HepG2 (cell line): ENCODE data around the gene EIF1. TPM values are rescaled to one million over a fixed set of nuclear protein-coding genes. Genes with fewer than 3 reads are reported as not detected.

Source experiments
- AFF4 ChIP-seq: sonication (generic); formaldehyde crosslinking; IDR thresholded peaks from 2 replicates; pipeline ENCODE4 v1.4.0; 2020; ENCODE audit warnings: missing genetic modification reagents
- CENPX ChIP-seq: sonication (generic); formaldehyde crosslinking; IDR thresholded peaks from 2 replicates; pipeline ENCODE4 v1.9.0; 2021; ENCODE audit warnings: mild to moderate bottlenecking, missing genetic modification reagents, moderate library complexity
- GFI1 ChIP-seq: sonication (generic); formaldehyde crosslinking; IDR thresholded peaks from 2 replicates; pipeline ENCODE4 v1.5.0; 2020; ENCODE audit warnings: missing genetic modification reagents, mild to moderate bottlenecking, borderline replicate concordance
- HIC2 ChIP-seq: sonication (generic); formaldehyde crosslinking; IDR thresholded peaks from 2 replicates; pipeline ENCODE4 v1.9.0; 2022; ENCODE audit warnings: low read depth, missing genetic modification reagents
- HIVEP1 ChIP-seq: sonication (generic); formaldehyde crosslinking; IDR thresholded peaks from 2 replicates; pipeline ENCODE4 v1.4.0; 2020; ENCODE audit warnings: mild to moderate bottlenecking, missing genetic modification reagents
- HNRNPUL1 ChIP-seq: fragments of 200-400 bp; formaldehyde crosslinking; IDR thresholded peaks from 2 replicates; pipeline ENCODE4 v1.6.1; 2017; ENCODE audit warnings: low read depth, mild to moderate bottlenecking, low read length, moderate library complexity
- NR3C1 ChIP-seq: sonication (generic); formaldehyde crosslinking; IDR thresholded peaks from 2 replicates; pipeline ENCODE4 v1.4.0; 2020; ENCODE audit warnings: missing genetic modification reagents
- ONECUT2 ChIP-seq: sonication (generic); formaldehyde crosslinking; IDR thresholded peaks from 2 replicates; pipeline ENCODE4 v1.4.0; 2020; ENCODE audit warnings: missing genetic modification reagents
- PCBP1 ChIP-seq: fragments of 200-400 bp; formaldehyde crosslinking; IDR thresholded peaks from 2 replicates; pipeline ENCODE4 v1.6.1; 2017; ENCODE audit warnings: mild to moderate bottlenecking, low read depth, low read length, borderline replicate concordance
- RELA ChIP-seq: sonication (generic); formaldehyde crosslinking; IDR thresholded peaks from 2 replicates; pipeline ENCODE4 v1.4.0; 2020; ENCODE audit warnings: missing genetic modification reagents
- SP2 ChIP-seq: sonication (generic); formaldehyde crosslinking; IDR thresholded peaks from 2 replicates; pipeline ENCODE4 v1.5.1; 2020; ENCODE audit warnings: mild to moderate bottlenecking, missing genetic modification reagents
- YY1 ChIP-seq: IDR thresholded peaks from 2 replicates; pipeline ENCODE4 v1.6.1; 2011; ENCODE audit warnings: low read length, low read depth, moderate library complexity, mild to moderate bottlenecking; ENCODE audit not compliant: insufficient read depth, insufficient replicate concordance
- ZC3H13 ChIP-seq: sonication (generic); formaldehyde crosslinking; IDR thresholded peaks from 2 replicates; pipeline ENCODE4 v1.8.1; 2023; ENCODE audit warnings: mild to moderate bottlenecking, missing genetic modification reagents, moderate library complexity
- ZFP37 ChIP-seq: sonication (generic); formaldehyde crosslinking; IDR thresholded peaks from 2 replicates; pipeline ENCODE4 v1.4.0; 2020; ENCODE audit warnings: missing genetic modification reagents, borderline replicate concordance
- ZNF274 ChIP-seq: sonication (generic); formaldehyde crosslinking; IDR thresholded peaks from 2 replicates; pipeline ENCODE4 v1.5.1; 2020; ENCODE audit warnings: mild to moderate bottlenecking, missing genetic modification reagents
- ZNF343 ChIP-seq: sonication (generic); formaldehyde crosslinking; IDR thresholded peaks from 2 replicates; pipeline ENCODE4 v1.4.0; 2020; ENCODE audit warnings: mild to moderate bottlenecking, missing genetic modification reagents
- ZNF44 ChIP-seq: sonication (generic); formaldehyde crosslinking; IDR thresholded peaks from 2 replicates; pipeline ENCODE4 v1.5.1; 2020; ENCODE audit warnings: mild to moderate bottlenecking, missing genetic modification reagents
- ZNF558 ChIP-seq: sonication (generic); formaldehyde crosslinking; IDR thresholded peaks from 2 replicates; pipeline ENCODE4 v1.9.0; 2022; ENCODE audit warnings: mild to moderate bottlenecking, missing genetic modification reagents, borderline replicate concordance
- ZNF576 ChIP-seq: sonication (generic); formaldehyde crosslinking; IDR thresholded peaks from 2 replicates; pipeline ENCODE4 v1.4.0; 2020; ENCODE audit warnings: mild to moderate bottlenecking, missing genetic modification reagents
- ZNF619 ChIP-seq: sonication (generic); formaldehyde crosslinking; IDR thresholded peaks from 2 replicates; pipeline ENCODE4 v1.4.0; 2020; ENCODE audit warnings: mild to moderate bottlenecking, missing genetic modification reagents
- ZSCAN20 ChIP-seq: sonication (generic); formaldehyde crosslinking; IDR thresholded peaks from 2 replicates; pipeline ENCODE4 v1.4.0; 2020; ENCODE audit warnings: missing genetic modification reagents, mild to moderate bottlenecking, borderline replicate concordance
- polyA plus RNA-seq, 8 experiments: library from polyadenylated mRNA; depleted of rRNA in 3 of 8; stranded (reverse) in 7 of 8; unstranded in 1 of 8; fragments of >200 nt; fragmentation: Illumina TruSeq in 4 of 8; extraction: Trizol in 4 of 8; gene quantifications; 2 replicates each; pipeline versions ENCODE4 v1.2.1 to v1.2.3, GENCODE V29; 2011 to 2016; ENCODE audit warnings: low read depth in 4 of 8, missing spikeins in 1 of 8, mixed read lengths in 1 of 8; ENCODE audit not compliant: insufficient read depth in 1 of 8
- total RNA-seq, 5 experiments: library from RNA; depleted of rRNA; stranded (reverse); fragments of >200 nt; fragmentation: Illumina TruSeq; extraction: Trizol; gene quantifications; 2 replicates each; pipeline ENCODE4 v1.2.3, GENCODE V29; 2016; ENCODE audit warnings: low read depth in 1 of 5
- TF ChIP-seq, protein P1 (sequence below): sonication (generic); formaldehyde crosslinking; IDR thresholded peaks from 2 replicates; pipeline ENCODE4 v1.5.0; 2020; ENCODE audit warnings: mild to moderate bottlenecking, missing genetic modification reagents, moderate library complexity

The EIF1 gene
- total and polyA plus RNA-seq, 2 of the 13 experiments (the other 11 are each of a cell fraction or from before 2014, with no cell fraction given) = 147 to 517 TPM

DNA sequence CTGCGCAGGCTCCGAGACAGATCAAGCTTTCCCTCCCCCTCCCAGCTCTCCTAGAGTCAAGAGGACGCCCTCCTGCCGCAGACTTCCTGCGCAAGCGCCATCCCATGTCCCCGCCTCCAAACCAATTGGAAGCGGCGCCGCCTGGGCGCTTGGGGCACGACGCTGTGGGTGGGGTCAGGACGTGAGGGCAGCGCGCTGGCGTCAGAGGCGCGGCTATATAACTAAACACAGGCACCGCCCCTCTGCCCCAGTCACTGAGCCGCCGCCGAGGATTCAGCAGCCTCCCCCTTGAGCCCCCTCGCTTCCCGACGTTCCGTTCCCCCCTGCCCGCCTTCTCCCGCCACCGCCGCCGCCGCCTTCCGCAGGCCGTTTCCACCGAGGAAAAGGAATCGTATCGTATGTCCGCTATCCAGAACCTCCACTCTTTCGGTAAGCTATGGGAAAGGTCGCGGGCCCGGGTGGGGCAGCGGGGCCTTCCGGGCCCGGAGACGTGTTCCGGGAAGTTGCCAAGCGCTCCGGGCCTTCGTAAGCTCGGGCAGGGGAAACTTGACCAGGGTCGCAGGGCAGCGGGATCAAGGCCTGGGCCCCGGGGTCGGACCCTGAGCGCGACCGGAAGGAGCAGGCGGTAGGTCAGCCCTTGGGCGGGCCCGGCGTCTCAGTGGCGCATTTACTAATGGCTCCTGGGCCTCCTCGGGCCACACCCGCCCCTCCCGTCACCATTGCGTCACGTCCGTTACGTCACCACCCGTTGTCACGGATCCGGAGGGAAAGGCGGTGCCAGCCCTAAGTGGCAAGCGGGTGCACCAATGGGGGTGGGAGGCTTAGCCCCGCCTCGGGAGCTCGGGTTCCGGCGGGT, at the start of gene EIF1 (continued):
- TF ChIP-seq HIC2 (CRISPR knock-in tag) (peak; percentile 82), ZNF619 (peak; percentile 98), ZNF343 (CRISPR knock-in tag) (peak; percentile 98), ZNF44 (CRISPR knock-in tag) (peak; percentile 85; the same call in 1 of the 2 replicates), SP2 (CRISPR knock-in tag) (peak; percentile 97), ZNF576 (CRISPR knock-in tag) (0 out of 2 replicates have a peak, but pooled peaks have one; percentile 61), HNRNPUL1 (no peak; the same call in 1 of the 2 replicates), ZNF274 (CRISPR knock-in tag) (peak; percentile 98), RELA (CRISPR knock-in tag) (peak; percentile 57; the same call in 1 of the 2 replicates), ZSCAN20 (CRISPR knock-in tag) (0 out of 2 replicates have a peak, but pooled peaks have one; percentile 33), HIVEP1 (CRISPR knock-in tag) (peak; percentile 96), CENPX (CRISPR knock-in tag) (no peak), ZFP37 (CRISPR knock-in tag) (no peak; the same call in 1 of the 2 replicates), ONECUT2 (CRISPR knock-in tag) (no peak), NR3C1 (CRISPR knock-in tag) (no peak), ZC3H13 (peak; percentile 95), AFF4 (CRISPR knock-in tag) (peak; percentile 87), ZNF558 (CRISPR knock-in tag) (peak; percentile 99), YY1 (peak; percentile 87), PCBP1 (peak; percentile 97), GFI1 (CRISPR knock-in tag) (peak; percentile 78; the same call in 1 of the 2 replicates)
- TF ChIP-seq, protein P1, sequence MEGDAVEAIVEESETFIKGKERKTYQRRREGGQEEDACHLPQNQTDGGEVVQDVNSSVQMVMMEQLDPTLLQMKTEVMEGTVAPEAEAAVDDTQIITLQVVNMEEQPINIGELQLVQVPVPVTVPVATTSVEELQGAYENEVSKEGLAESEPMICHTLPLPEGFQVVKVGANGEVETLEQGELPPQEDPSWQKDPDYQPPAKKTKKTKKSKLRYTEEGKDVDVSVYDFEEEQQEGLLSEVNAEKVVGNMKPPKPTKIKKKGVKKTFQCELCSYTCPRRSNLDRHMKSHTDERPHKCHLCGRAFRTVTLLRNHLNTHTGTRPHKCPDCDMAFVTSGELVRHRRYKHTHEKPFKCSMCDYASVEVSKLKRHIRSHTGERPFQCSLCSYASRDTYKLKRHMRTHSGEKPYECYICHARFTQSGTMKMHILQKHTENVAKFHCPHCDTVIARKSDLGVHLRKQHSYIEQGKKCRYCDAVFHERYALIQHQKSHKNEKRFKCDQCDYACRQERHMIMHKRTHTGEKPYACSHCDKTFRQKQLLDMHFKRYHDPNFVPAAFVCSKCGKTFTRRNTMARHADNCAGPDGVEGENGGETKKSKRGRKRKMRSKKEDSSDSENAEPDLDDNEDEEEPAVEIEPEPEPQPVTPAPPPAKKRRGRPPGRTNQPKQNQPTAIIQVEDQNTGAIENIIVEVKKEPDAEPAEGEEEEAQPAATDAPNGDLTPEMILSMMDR (CRISPR knock-in tag) = no peak; the same call in 1 of the 2 replicates
